GM19452 (cell line): Measurements from ENCODE around the gene OCLN.
A peak's percentile ranks its signal among the peaks of the same experiment; 100 is the strongest.
"Not testable (repeated sequence)": the region's sequence is repeated elsewhere in the genome, so short reads cannot be mapped to it uniquely, and the experiment has no call there.

Source experiments
- ATAC-seq: cut with Tn5 transposase; IDR thresholded peaks from one replicate; pipeline ENCODE4 v1.9.1; 2021; ENCODE audit not compliant: unreplicated experiment

Gene OCLN

DNA sequence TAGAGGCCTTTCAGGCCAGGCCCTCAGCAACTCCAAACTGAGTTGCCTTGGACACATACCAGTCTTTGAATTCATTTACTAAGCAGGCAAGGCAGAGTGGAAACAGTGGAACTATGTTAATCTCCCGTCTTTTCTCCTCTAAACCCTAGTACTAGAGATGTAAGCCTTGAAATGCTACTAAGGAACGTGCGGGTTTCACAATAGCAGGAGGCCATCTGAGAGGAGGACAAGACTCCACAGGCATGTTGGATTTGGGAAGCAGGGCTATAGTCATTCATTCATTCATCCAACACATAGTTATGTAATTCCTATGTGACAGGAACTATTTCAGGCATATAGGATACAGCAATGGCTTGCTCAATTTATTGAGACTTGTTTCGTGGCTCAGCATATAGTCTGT, 3.3 kb upstream of the OCLN start:
- no peak for ATAC-seq

- ATAC-seq, result no peak
These were observed 1.6 kb upstream of the OCLN start for GRCh38 chr5:69491027-69491426.

DNA sequence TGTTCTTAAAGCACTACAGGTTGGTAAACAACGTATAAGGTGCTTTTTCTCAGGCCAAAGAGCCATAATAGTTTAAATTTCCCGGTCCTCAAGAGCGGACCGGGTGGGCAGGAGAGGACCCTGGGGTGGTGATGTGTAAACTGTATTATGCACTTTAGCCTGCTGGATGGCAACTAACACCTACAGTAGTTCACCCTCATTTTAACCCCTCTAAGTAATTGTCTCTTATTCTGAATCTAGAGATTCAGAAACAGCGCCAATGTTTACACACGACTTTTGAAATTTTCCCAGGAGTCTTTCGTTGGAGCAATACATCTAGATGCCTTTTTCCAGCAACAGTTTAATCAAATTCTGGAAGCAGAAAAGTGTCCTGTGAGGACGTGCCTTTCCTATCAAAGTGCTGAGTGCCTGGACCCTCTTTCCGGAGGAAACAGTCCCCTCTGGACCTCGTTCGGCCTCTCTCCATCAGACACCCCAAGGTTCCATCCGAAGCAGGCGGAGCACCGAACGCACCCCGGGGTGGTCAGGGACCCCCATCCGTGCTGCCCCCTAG, 676 bp upstream of the OCLN start:
- no peak for ATAC-seq

- peak; percentile 61 for ATAC-seq
These were observed 369 bp downstream of the OCLN start for GRCh38 chr5:69492923-69493395.

GRCh38 chr5:69493396-69494133, 975 bp downstream of the OCLN start:
- no peak for ATAC-seq

DNA sequence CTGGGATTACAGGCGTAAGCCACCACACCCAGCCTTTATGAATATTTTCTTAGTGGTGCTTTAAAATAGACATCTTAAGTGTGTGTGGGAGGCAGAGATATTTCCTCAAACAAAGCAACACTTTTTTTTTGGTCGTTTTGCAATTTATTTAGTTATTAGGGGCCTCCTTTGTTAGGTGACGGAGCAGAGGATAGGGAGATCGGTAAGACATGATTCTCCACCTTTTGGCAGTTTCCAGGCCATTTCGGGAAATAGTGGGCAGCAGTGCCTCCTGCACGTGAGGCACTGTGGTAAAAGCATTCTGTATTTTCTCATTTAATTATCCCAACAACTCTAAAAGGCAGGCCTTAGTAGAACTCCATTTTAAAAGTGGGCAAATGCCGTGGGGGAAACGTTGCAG, 1.9 kb downstream of the OCLN start:
- ATAC-seq, result no peak

GRCh38 chr5:69497006-69497520, 4.5 kb downstream of the OCLN start:
- no peak for ATAC-seq

- ATAC-seq, result no peak
These were observed 5.8 kb downstream of the OCLN start for GRCh38 chr5:69498384-69498783.

DNA sequence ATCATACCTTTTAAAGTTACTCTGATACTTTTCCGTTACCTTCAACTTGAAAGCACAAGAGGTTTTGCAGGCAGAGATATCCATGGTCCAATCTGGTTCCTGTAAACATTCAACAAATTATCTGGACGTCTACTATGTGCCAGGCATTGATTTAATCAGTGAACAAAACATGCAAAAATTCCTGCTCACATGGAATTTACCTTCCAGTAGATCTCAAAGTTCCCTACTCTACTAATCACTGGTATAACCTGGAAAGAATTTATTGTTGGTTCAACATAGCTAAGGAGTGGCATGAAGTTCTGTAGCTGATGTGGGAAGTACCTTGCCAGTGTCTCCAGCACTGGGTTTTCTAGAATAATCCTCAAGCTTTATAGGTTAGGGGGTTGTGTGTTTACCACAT, 9.8 kb downstream of the OCLN start:
- ATAC-seq, result no peak

DNA sequence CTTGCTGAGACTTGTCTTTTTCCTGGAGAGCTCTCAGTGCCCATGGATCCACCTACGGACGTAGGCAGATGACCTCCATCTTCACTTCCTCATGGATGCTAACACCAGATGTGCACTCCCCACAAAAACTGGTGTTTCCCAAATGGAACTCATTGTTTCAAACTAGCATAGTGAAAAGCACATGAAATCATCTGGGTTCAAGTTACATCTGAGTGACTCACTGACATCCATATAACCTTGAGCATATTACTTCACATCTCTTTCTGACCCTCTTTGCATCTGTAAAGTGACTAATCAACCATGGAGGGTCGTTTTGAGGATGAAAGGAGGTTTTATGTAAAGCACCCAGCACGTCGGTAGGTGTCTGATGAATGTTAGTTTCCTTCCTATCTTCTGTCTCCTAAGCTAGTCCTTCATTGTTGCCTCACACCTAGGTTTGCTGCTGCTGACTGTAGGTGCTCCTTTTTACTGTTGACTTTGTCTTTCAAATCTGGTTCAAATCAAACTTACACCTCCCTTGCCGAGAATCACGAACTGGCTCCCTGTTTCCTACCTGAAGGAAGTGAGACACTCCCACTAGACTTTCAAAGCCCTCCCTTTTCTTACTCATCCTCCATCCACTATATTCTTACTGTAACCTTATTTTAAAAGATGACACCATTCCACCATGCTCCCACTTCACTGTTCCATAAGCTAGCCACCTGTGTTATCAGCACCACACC, 10.3 kb downstream of the OCLN start:
- no peak for ATAC-seq

DNA sequence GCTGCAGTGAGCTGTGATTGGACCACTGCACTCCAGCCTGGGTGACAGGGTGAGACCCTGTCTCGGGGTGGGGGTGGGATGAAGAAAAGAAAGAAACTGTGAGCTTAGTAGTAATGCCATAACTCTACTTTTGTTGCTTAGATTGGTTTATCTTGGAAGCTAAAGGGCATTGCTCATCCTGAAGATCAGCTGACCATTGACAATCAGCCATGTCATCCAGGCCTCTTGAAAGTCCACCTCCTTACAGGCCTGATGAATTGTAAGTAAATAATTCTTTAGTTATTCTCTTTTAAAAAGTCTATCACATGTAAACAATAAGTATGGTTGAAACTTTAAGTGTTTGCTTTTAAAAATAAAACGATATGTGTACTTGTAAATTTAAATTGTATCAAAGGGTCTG, 11.4 kb downstream of the OCLN start:
- no peak for ATAC-seq

GRCh38 chr5:69505306-69505705, 12.7 kb downstream of the OCLN start:
- ATAC-seq, result no peak

GRCh38 chr5:69509212-69509611, 16.6 kb downstream of the OCLN start:
- ATAC-seq, result no peak

DNA sequence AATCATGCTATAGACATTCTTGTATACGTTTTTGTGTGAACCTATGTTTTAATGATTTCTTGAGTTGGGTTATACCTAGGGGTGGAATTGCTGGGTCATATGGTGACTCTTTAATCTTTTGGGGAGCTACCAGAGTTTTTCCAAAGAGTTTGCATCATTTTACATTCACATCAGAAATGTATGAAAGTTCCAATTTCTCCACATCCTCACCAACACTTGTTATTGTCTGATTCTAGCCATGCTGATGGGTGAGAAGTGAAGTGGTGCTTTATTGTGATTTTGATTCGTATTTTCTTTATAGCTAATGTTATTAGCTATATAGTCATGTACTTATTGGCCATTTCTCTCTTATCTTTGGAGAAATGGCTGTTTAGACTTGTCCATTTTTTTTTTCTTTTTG, 18.1 kb downstream of the OCLN start:
- ATAC-seq, result no peak

- ATAC-seq, result no peak
These were observed 20.2 kb downstream of the OCLN start for GRCh38 chr5:69512740-69513260.

DNA sequence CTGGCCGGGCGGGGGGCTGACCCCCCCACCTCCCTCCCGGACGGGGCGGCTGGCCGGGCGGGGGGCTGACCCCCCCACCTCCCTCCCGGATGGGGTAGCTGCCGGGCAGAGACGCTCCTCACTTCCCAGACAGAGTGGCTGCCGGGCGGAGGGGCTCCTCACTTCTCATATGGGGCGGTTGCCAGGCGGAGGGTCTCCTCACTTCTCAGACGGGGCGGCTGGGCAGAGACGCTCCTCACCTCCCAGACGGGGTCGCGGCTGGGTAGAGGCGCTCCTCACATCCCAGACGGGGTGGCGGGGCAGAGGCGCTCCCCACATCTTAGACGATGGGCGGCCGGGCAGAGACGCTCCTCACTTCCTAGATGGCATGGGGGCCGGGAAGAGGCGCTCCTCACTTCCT, 23.0 kb downstream of the OCLN start:
- ATAC-seq, result not testable (repeated sequence)

DNA sequence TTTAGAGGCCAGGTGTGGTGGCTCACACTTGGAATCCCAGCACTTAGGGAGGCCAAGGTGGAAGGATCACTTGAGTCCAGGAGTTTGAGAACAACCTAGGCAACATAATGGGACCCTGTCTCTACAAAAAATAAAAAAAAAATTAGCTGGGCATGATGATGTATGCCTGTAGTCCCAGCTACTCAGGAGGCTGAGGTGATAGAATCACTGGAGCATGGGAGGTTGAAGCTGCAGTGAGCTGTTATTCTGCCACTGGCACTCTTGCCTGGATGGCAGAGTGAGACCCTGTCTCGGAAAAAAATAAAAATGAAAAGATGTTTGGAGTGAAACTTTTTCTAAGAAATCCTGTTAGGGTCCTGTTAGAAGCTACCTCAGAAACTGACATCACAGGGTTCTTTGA, 24.2 kb downstream of the OCLN start:
- ATAC-seq, result no peak

GRCh38 chr5:69517763-69518212, 25.2 kb downstream of the OCLN start:
- ATAC-seq, result no peak

GRCh38 chr5:69519285-69519684, 26.7 kb downstream of the OCLN start:
- no peak for ATAC-seq

DNA sequence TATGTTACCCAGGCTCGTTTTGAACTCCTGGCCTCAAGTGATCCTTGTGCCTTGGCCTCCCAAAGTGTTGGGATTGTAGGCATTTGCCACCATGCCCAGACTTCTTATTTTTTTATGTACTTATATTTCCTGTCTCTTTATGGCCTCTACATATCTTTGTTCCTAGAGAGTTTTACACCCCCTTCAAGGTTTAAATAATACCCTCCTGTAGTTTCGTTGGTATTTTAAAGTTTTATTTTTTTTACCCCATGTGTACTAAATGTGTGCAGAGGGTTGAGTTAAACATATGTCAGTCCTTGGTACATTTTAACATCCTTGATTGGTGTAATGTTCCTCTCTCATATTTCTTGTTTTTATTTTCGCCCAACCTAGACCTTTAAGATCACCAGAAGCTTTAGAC, 29.4 kb downstream of the OCLN start:
- ATAC-seq, result no peak

DNA sequence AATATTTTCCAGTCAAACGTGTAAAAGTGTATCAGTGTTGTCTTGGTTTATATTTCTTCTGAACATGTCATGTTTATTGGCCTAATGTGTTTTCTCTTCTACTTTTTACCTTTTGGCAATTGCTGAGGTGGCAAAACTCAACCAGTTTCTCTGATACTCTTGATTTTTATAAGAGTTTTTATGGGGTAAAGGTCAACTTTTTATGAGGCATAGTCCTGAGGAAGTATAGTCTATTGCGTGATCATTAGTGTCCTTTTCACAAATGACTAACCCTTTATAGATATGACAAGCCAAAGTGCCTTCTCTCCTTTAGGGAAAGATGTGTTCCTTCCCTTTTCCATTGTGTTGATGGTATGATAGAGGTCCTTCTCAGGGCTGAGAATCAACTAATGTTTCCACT, 32.9 kb downstream of the OCLN start:
- ATAC-seq, result no peak

DNA sequence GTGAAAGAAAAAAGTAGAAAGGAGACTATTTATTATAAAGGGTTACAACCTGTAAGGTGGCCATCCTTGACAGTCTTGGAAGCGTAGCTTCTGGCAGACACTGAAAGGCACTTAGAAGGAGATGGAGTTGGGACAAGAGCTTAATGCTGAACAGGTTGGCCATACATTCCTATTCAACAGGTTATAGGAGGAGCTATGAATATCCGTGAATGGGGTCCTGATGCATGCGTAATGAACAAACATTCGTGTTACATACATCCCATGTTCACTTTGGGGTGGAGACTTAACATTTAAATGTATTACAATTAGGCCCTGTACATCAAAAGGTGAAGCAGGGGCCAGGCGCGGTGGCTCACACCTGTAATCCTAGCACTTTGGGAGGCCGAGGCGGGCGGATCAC, 34.1 kb downstream of the OCLN start:
- no peak for ATAC-seq
